Tibial artery (tissue), 4 donors: ENCODE data around the gene MRPL22.

Source experiments
- DNase-seq, 2 donors: peaks; one replicate each; pipeline ENCODE4 v3.0.0-alpha.2; 2019
- H3K27ac ChIP-seq, 2 donors: fragments of 200-600 bp; sonication (generic) in 1 of 2; 1 replicate in 1 of 2; 2 replicates in 1 of 2; pipeline ENCODE4 v1.5.1; 2018 to 2019; ENCODE audit warnings: mild to moderate bottlenecking in 1 of 2
- H3K27me3 ChIP-seq, 2 donors: fragments of 200-600 bp; sonication (generic) in 1 of 2; one replicate each; pipeline versions ENCODE4 v1.5.1 to v1.6.0; 2016 to 2019
- H3K36me3 ChIP-seq, 3 donors: fragments of 200-600 bp; sonication (generic) in 2 of 3; one replicate each; pipeline ENCODE4 v1.5.1; 2016 to 2019; ENCODE audit warnings: mild to moderate bottlenecking in 2 of 3
- H3K4me1 ChIP-seq, 4 donors: fragments of 200-600 bp; sonication (generic) in 2 of 4; 1 replicate in 3 of 4; 2 replicates in 1 of 4; pipeline ENCODE4 v1.5.1; 2016 to 2019
- H3K4me3 ChIP-seq, 2 donors: fragments of 200-600 bp; sonication (generic) in 1 of 2; 1 replicate in 1 of 2; 2 replicates in 1 of 2; pipeline ENCODE4 v1.5.1; 2018 to 2019; ENCODE audit warnings: mild to moderate bottlenecking in 2 of 2
- H3K9me3 ChIP-seq, 3 donors: fragments of 200-600 bp; sonication (generic) in 1 of 3; one replicate each; pipeline ENCODE4 v1.5.1; 2016 to 2019
- intact Hi-C: fragments of 100-400 bp; cut with DNase I; formaldehyde crosslinking; loops from one replicate; pipeline ENCODE4 v1.15.0; 2023; ENCODE audit warnings: low total_unique reads
- TF ChIP-seq, protein P1 (sequence below), 2 experiments: fragments of 200-600 bp in 1 of 2; fragments of 450-650 bp in 1 of 2; IDR thresholded peaks; one replicate each; pipeline ENCODE4 v1.5.1; 2017 to 2019; ENCODE audit warnings: antibody characterized with exemption in 2 of 2, mild to moderate bottlenecking in 1 of 2, moderate library complexity in 1 of 2

Gene MRPL22

DNA sequence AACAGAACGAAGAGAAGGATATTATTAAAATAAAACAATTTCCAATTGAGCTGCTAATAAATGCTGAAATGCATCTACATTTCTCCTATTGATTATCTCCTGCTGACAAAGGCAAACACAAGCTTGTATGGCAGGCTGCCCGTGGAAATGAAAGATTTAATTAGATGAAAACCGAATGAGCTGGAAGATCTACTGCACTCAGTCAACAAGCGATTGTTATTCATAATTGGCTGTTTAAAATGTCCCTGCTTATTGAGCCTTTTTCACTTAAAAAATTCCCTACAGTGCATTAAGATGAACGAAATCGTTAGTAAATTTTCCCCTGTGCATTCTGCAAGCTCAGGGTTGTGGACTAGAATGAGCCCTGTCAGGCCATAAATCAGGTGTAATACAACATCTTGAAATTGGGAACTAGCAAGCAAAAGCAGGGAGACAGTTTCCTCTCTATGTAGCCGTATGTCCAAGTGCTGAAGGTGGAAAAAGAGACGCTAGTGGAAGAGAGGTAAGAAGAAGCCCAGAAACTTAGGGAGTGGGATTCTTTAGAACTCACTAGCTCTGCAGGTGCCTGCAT lies 44.2 kb downstream of the MRPL22 start:
- H3K4me3 ChIP-seq = no peak overlapping the region
- H3K27me3 ChIP-seq = no peaks in the 10 kb centered on the region
- no peak overlapping the region for H3K27ac ChIP-seq
- H3K4me1 ChIP-seq = no peaks in the 10 kb centered on the region
- intact Hi-C loops = no loop called here
- H3K9me3 ChIP-seq = no peaks in the 10 kb centered on the region
- no peaks in the 10 kb centered on the region for H3K36me3 ChIP-seq
- TF ChIP-seq, protein P1, sequence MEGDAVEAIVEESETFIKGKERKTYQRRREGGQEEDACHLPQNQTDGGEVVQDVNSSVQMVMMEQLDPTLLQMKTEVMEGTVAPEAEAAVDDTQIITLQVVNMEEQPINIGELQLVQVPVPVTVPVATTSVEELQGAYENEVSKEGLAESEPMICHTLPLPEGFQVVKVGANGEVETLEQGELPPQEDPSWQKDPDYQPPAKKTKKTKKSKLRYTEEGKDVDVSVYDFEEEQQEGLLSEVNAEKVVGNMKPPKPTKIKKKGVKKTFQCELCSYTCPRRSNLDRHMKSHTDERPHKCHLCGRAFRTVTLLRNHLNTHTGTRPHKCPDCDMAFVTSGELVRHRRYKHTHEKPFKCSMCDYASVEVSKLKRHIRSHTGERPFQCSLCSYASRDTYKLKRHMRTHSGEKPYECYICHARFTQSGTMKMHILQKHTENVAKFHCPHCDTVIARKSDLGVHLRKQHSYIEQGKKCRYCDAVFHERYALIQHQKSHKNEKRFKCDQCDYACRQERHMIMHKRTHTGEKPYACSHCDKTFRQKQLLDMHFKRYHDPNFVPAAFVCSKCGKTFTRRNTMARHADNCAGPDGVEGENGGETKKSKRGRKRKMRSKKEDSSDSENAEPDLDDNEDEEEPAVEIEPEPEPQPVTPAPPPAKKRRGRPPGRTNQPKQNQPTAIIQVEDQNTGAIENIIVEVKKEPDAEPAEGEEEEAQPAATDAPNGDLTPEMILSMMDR (IDR thresholded peaks at IDR 0.05) = no peak
- no peak for DNase-seq

DNA sequence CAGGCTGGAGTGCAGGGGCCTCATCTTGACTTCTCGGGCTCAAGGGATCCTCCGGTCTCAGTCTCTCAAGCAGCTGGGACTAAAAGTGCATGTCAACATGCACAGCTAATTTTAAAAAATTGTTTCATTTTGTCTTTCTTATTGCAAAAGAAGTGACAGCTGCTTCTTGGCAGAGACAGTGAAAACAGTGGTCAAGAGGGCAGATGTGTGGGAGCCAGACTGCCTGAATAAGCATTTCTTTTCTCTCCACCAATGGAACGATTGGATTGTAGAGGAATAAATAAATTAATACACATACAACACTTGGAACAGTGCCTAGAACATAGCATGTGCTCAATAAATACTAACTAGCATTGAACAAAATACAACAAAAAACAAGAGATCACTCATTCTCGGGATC lies 45.3 kb downstream of the MRPL22 start:
- H3K27ac ChIP-seq = no peak overlapping the region
- H3K9me3 ChIP-seq = no peaks in the 10 kb centered on the region
- H3K4me1 ChIP-seq = no peaks in the 10 kb centered on the region
- intact Hi-C loops = no loop called here
- no peak overlapping the region for H3K4me3 ChIP-seq
- TF ChIP-seq, protein P1 (IDR thresholded peaks at IDR 0.05) = no peak
- no peaks in the 10 kb centered on the region for H3K27me3 ChIP-seq
- no peaks in the 10 kb centered on the region for H3K36me3 ChIP-seq
- DNase-seq = no peak

DNA sequence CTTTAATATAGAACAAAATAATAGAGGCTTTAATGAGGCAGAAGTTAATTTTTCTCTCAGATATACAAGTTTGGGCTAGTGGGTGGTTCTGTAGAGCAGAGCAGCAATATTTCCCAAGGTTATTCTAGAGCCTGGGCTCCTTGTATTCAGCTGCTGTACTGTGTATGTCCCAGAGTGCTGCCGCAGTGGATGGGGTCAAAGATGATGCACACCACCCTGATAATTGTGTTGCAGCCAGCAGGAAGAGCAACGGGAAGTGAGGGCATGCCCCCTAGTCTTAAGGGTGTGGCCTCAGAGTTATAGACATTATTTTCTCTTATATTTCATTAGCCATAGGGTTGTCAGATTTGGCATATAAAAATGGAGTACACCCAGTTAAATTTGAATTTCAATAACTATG lies 48.8 kb downstream of the MRPL22 start:
- H3K9me3 ChIP-seq = no peaks in the 10 kb centered on the region
- TF ChIP-seq, protein P1 (IDR thresholded peaks at IDR 0.05) = no peak
- H3K27ac ChIP-seq = no peak overlapping the region
- no peaks in the 10 kb centered on the region for H3K27me3 ChIP-seq
- no peaks in the 10 kb centered on the region for H3K36me3 ChIP-seq
- DNase-seq = no peak
- intact Hi-C loops = no loop called here
- H3K4me1 ChIP-seq = no peaks in the 10 kb centered on the region
- H3K4me3 ChIP-seq = no peak overlapping the region

DNA sequence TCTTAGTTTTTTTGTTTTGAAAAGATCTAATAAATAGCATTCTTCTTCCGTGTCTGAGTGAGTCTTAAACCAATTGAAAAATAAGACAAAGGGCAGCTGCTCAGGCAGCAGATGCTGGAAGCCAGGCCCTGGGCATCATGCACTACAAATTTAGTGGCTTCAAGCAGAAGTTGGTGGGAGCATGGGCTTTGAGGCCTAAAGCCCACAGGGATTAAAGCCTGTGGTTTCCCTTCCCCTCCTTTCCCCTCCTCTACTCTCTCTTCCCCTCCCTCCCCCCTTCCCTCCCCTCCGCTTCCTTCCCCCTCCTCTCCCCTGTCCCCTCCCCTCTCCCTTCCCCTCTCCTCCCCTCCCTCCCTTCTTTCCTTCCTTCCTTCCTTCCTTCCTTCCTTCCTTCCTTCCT lies 52.6 kb downstream of the MRPL22 start:
- no peak for DNase-seq
- H3K27me3 ChIP-seq = no peaks in the 10 kb centered on the region
- no peaks in the 10 kb centered on the region for H3K9me3 ChIP-seq
- H3K4me3 ChIP-seq = no peak overlapping the region
- no peak overlapping the region for H3K27ac ChIP-seq
- H3K36me3 ChIP-seq = no peaks in the 10 kb centered on the region
- TF ChIP-seq, protein P1 (IDR thresholded peaks at IDR 0.05) = no peak
- H3K4me1 ChIP-seq = no peaks in the 10 kb centered on the region
- intact Hi-C loops = no loop called here

DNA sequence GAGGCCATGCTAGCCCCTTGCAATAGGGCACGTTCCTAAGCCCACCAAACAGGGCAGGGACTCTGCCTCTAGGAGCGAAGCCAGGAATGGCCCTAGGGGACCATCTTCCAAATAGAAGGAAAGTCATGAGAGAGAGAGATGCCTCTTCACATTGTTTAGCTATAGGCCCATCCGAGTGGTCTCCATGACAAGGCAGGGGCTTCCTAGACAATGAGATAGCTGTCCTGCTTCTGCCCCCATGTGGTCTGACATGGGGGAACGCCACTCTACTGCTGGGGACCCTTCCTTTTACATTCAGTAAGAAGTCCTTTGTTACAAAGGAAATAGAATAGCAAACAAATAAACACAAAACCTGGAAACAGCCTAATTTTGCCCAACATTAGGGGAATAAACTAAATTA lies 54.8 kb downstream of the MRPL22 start:
- no peaks in the 10 kb centered on the region for H3K9me3 ChIP-seq
- H3K36me3 ChIP-seq = no peaks in the 10 kb centered on the region
- no peak overlapping the region for H3K27ac ChIP-seq
- peaks cover 0 to 2% of the 10 kb centered on the region in 2 donors for H3K27me3 ChIP-seq
- intact Hi-C loops = no loop called here
- no peaks in the 10 kb centered on the region for H3K4me1 ChIP-seq
- H3K4me3 ChIP-seq = no peak overlapping the region
- DNase-seq = no peak
- TF ChIP-seq, protein P1 (IDR thresholded peaks at IDR 0.05) = no peak

DNA sequence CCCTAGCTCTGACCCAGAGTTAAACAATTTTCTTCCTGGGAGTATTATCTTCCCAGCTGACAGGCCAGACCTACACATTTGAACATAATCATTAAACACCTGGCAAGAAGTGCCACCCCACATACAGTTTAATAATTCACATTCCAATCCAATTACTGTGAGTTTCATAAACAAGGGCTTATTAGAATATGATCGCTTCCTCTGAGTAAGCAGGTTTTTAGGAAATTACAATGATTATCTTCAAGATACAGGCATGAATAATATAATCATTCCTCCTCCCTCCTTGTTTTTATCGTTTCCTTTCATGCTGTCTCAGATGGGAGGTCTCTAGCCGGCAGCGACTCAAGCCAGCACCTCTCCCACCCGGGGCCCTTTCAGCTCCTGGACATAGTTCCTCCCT lies 56.9 kb downstream of the MRPL22 start:
- DNase-seq = no peak
- Histone ChIP-seq H3K4me3 (no peak overlapping the region), H3K9me3 (no peaks in the 10 kb centered on the region), H3K4me1 (no peaks in the 10 kb centered on the region), H3K27ac (no peak overlapping the region), H3K36me3 (no peaks in the 10 kb centered on the region), H3K27me3 (peaks cover 0 to 2% of the 10 kb centered on the region in 2 donors)
- TF ChIP-seq, protein P1 (IDR thresholded peaks at IDR 0.05) = no peak
- intact Hi-C loops = no loop called here
